KOPT-K1 (cell line): Measurements from ENCODE around the gene DSCAML1.

Experiments
- H3K27ac ChIP-seq: fragments of 200-600 bp; sonication (generic); 2 replicates; pipeline ENCODE4 v1.5.1; 2016; ENCODE audit warnings: antibody characterized with exemption, mild to moderate bottlenecking, low read depth, low read length; ENCODE audit not compliant: poor library complexity, severe bottlenecking
- H3K36me3 ChIP-seq: fragments of 200-600 bp; sonication (generic); 2 replicates; pipeline ENCODE4 v1.5.1; 2017; ENCODE audit warnings: antibody characterized with exemption, mild to moderate bottlenecking, low read length, moderate library complexity; ENCODE audit not compliant: insufficient read depth
- H3K9me3 ChIP-seq: fragments of 200-600 bp; sonication (generic); 2 replicates; pipeline ENCODE4 v1.5.1; 2017; ENCODE audit warnings: antibody characterized with exemption, low read length, mild to moderate bottlenecking; ENCODE audit not compliant: insufficient read depth, poor library complexity, severe bottlenecking

Gene DSCAML1

DNA sequence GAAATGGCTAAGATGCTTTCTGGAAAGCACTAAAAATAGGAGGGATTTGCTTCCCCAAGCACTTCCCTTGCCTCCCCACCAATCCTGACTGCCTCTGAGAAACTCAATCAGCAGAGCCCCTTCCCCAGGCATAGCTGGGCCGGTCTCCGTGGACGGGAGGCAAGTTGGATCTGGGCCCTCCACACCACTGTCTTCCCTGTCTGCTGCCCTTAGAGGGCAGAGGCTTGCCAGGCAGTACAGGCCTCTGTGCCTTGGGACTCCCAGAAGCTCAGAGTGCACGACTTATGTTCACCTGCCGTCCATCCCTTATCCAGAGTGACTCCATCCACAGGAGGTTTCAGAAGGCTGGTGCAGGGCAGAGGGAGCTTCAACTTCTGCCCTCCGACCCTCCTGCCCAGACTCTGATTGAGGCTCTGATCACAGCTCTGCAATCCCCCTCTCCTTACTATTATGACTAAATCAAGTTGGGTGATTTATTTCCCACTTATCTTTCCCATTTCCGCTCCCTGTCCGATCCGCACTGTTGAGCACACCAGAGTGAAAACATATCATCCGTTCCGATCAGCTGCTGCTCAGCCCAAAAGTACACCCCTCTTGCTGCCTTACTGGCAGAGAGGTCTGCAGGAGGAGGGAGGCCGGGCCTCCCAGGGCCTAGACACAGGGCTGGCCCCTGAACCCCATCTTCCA is 71.8 kb downstream of the DSCAML1 start:
- no peak overlapping the region for H3K27ac ChIP-seq
- no peaks in the 10 kb centered on the region for H3K36me3 ChIP-seq
- no peaks in the 10 kb centered on the region for H3K9me3 ChIP-seq

DNA sequence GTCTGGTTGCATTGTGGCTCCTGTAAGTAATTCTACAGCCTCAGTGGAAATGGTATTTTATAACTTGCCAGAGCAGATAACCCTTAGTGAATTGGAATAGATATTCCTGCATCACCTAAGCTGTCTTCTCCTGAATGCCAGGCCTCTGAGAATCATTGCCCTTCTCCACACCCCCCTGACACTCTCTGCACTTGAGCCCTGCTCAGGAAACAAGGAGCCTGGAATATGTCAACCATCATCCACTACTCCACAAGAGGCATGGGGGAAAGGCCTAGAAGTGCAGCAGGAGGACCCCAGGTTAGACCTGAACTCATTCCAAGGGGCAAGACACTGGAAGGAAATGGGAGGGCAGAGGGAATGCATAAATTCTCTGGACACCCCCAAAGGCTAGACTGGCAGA is 72.4 kb downstream of the DSCAML1 start:
- no peaks in the 10 kb centered on the region for H3K9me3 ChIP-seq
- H3K27ac ChIP-seq: no peak overlapping the region
- H3K36me3 ChIP-seq: no peaks in the 10 kb centered on the region

DNA sequence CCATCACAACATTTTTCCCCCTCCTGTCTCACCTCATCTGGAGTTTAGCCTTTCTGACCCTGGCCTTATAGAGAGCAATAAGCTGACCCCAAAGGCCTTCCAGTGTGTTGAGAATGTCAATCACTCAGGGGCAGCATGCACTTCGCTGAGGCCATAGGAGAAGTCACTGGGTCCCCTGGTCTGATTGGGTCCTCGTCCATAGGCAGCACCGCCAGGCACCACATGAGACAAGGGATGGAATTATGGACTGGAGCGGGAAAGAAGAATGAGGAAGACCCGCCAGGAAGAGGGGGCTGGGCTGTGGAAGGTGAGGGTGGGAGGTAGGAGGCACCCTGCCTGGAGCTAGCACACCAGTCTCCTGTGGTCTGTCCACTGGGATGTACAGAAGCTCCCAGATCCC is 72.9 kb downstream of the DSCAML1 start:
- Histone ChIP-seq H3K27ac (no peak overlapping the region), H3K36me3 (no peaks in the 10 kb centered on the region), H3K9me3 (no peaks in the 10 kb centered on the region)

DNA sequence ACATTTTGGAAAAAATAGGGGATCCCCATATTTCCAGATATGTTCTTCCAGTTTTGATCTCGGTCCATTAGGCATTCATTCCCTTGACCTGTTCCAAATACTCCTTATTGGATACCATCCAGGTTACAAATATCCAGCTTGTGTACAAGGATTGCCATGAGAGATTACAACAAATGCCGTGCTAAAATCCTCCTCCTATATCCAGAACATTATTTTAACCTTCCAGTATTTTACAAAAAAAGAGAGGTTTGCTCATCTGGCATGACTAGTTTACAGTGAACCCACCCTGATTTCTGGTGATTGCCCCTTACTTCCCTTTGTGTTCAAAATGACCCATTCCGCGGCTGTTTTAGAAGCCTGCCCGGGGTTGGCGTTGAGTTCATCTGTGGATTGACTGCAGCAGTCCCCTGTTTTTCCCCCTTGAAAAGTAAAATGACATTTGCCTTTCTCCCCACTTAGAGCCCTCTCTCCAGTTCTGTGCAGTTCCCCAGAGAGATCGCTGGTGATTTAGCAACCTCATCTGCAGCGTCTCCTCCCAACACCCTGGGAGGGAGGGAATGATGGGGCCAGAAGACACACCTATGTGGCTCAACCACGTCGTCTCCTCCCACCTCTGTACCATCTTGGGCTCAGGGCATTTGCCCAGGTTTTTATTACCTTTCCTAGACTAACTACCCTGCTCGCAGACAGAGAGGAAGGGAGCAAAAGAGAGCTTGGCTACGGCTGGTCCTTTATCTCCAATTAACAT is 73.6 kb downstream of the DSCAML1 start:
- Histone ChIP-seq H3K9me3 (no peaks in the 10 kb centered on the region), H3K36me3 (no peaks in the 10 kb centered on the region), H3K27ac (no peak overlapping the region)

DNA sequence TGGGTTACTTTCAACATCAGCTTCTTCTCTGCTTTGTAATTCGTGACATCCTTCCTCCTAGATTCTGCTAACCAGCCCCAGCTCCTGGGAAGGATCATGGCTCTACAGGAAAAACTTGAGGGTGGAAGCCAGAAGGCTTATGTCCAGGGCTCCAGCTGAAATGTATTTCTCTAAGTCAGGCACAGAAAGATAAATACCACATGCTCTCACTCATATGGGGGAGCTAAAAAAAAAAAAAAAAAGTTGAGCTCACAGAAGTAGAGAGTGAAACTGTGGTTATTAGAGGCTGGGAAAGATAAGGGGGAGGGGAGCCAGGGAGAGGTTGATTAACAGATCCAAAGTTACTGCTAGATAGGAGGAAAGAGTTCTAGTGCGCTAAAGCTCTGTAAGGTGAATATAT is 74.9 kb downstream of the DSCAML1 start:
- H3K9me3 ChIP-seq: no peaks in the 10 kb centered on the region
- H3K36me3 ChIP-seq: no peaks in the 10 kb centered on the region
- no peak overlapping the region for H3K27ac ChIP-seq

DNA sequence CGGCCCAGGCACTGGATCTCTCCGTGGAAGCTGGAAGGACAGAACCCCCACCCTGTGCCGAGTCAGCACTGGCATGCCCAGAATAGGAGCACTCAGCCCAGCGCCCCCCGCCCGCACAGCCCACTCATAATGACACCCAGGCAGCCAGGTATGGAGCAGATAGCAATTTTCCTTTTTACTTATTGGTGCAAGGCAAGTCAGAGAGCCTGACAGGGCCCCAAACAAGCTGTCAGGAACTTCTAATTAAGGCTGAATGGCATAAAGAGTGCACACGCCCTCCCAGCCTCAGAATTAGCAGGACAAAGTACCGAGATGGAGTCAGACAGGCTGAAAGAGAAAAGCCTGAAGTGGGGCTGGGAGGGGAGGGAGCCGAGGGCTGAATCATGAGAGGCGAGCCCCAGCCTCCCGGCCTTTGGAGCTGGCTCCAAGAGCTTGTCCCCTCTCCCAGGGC is 76.9 kb downstream of the DSCAML1 start:
- Histone ChIP-seq H3K36me3 (no peaks in the 10 kb centered on the region), H3K9me3 (no peaks in the 10 kb centered on the region), H3K27ac (no peak overlapping the region)

DNA sequence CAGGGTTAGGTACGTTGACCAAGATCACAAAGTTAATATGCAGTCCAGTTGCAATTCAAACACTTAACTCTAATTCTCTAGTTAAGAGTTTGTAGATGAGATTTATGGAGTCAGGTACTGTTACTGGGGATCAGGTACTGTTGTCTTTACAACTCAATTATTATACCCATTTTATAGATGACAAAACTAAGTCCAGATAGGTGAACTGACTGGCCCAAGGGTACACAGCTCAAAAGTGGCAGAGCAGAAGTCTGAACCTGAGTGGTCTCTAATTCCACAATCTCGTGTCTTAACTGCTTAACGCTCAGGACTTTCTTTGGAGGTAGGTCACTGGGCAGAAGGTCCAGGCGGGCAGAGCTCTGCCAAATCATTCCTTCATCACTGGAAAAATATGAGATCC is 77.5 kb downstream of the DSCAML1 start:
- Histone ChIP-seq H3K9me3 (no peaks in the 10 kb centered on the region), H3K36me3 (no peaks in the 10 kb centered on the region), H3K27ac (no peak overlapping the region)

DNA sequence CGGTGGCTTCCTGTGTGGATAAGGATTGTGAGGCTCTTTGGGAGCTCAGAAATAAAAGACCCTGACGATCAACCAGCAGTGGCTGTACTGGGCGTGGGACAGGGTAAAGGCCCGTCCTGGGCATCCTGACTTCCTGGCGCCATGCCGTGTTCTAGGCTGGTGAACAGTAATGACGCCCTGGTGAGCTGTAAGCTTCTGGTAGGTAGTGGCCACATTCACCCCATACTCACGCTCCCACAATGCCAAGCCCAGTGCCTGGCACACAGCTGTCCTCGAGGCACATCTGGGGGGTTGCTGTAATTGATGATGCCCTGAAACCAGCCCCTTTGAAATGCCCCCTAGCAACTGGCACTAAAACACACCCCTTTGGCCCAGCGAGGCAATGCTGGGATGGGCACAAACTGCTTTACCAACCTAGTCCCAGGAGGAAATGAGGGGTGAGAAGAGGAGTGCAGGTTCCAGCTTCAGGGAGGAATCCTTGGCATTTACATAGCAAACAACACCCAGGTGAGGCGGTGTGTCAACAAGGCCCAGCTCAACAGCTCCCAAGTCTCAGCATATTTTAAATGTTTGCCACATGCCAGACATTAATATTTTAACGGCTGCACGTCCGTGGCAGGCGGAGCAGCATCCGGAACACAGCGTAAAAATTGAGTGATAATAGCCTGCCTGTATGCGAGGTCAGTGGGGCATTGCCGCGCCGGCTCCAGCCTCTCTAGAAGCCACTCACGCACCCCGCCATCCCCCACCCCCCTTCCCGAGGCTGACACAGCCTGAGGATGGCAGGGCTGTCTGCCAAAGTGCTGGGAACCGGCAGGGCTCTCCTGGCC is 79.3 kb downstream of the DSCAML1 start:
- H3K36me3 ChIP-seq: no peaks in the 10 kb centered on the region
- no peaks in the 10 kb centered on the region for H3K9me3 ChIP-seq
- no peak overlapping the region for H3K27ac ChIP-seq

DNA sequence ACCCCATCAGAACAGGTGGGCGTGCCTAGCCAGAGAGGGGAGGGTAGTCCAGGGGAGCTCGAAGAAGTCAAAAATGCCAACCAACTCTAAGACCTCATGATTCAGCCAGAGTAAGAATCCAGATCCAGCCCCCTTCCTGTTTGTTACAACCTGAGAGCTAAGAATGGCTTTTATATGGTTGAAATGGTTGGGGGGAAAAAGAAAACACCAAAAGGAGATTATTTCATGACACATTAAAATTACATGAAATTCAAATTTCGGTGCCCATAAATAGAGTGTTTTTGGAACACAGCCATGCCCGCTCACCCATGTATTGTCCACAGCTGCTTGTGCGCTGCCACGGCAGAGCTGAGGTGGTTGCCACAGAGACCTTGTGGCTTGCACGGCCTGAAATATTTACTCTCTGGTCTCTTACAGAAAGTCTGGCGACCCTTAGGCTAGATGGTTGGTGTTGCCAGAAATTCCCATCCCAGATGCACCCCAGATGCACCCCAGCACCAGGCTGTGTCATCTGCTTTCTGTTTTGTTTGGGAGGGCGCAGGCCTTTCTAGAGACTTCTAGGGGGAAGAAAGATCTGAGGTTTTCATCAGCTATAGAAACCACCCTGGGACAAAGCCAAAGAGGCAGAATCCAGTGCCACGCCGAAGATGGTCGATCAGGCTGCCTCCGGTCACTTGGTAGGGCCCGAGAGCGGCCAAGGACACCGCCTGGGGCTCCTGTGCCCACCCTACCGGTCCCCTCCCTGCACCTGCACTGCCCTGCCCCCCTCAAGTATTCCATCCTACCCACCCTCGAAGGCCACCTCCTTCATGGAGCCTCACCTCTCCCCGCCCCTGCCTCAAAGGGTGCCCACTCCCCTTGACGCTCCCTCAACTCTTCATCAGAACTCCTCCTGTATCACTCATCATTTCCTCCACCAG is 80.2 kb downstream of the DSCAML1 start:
- no peaks in the 10 kb centered on the region for H3K36me3 ChIP-seq
- no peak overlapping the region for H3K27ac ChIP-seq
- no peaks in the 10 kb centered on the region for H3K9me3 ChIP-seq

DNA sequence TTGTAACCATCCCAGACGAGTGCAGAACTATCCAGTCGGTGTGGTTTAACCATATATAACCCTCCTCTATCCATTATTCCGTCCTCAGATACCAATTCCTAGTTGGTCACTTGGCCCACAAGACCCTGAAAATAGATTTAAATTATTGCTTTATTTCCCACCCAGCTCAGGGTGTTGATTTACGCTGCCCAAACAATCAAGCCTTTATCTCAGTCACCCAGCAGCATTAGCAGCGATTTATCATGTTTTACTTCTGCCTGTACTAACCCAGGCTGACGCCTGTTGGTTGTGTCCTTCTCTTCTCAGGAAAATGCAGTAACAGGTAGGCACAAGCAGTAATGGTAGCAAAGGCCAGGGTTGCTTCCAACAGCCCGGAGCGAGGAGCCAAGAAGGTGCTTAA is 81.2 kb downstream of the DSCAML1 start:
- no peaks in the 10 kb centered on the region for H3K9me3 ChIP-seq
- H3K36me3 ChIP-seq: no peaks in the 10 kb centered on the region
- H3K27ac ChIP-seq: no peak overlapping the region

DNA sequence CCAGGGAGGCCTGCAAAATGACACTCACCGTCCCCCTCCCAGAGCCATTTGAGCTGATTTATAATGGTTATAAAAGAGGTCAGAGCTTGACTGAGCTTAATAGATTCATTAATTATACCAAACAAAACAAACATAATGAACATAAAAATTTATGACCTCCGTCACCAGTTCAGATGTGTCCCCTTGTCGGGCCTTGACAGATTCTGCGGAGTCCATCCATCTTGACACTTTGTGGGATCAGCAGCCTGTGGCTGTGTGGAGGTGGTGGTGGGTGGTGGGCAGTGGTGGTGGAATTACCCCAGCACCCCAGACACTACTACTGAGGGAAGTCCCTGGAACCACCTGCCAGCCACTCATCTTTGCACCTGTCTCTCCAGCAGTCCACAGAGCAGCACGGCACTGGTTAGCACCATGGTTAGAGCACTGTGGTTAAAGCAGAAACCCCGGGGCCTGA is 83.5 kb downstream of the DSCAML1 start:
- Histone ChIP-seq H3K9me3 (no peaks in the 10 kb centered on the region), H3K27ac (no peak overlapping the region), H3K36me3 (no peaks in the 10 kb centered on the region)

DNA sequence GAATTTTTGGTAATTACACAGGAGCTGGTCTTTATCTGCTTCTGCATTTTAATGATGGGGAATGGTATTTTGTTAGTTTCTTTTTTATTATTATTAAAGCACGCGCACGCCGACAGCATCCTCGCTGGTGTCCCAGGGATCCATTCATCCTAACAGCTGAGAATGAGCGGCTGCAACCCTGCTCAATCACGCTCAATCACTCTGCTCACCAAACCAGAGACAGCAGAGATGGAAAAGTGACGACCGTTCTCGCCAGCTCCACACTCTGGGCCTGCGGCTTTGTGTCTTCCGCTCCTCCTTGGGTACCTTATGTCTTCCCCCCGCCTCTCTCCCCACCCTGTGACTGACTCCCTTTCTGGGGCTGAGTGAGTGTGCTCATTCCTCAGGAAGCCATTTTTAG is 84.5 kb downstream of the DSCAML1 start:
- no peaks in the 10 kb centered on the region for H3K36me3 ChIP-seq

DNA sequence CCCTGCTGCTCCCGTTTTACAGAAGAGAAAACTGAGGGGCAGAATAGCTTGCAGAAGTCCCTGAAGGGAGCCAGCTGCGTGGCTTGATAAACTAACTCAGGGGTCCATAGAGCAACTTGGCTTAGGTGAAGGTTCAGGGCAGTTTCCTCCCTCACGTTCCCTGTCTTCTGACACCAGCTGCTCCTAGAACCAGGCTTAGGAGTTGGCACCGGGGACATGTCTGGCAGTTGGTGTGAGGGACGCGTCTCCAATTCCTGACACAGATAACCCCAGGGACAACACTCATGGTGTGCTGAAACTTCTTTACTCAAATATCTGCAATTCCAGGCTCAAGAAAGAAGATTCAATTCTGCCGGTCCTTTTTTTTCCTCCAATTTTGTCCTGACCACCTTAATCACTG is 85.7 kb downstream of the DSCAML1 start:
- no peaks in the 10 kb centered on the region for H3K9me3 ChIP-seq
- no peak overlapping the region for H3K27ac ChIP-seq
- no peaks in the 10 kb centered on the region for H3K36me3 ChIP-seq

More for the DNA sequence above, 84.5 kb downstream of the DSCAML1 start:
- Histone ChIP-seq H3K9me3 (no peaks in the 10 kb centered on the region), H3K27ac (no peak overlapping the region)

DNA sequence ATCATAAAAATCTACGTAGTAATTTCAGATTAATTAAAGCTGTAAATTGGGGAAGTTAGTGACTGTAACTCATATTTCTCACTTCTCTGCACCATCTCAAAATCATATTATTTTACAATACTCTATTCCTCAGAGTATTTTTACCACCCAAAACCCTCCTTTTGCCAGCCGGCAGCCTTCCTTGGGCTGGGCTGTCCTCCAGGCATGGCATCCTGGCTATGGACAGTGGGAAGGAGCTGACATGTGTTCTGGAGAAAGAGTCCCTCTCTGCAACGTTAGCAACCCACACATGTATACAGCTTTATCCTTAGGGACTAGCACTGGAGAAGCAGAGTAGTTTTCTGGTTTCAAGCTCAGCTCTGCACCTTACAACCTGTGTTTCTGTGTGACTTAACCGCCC is 86.8 kb downstream of the DSCAML1 start:
- no peak overlapping the region for H3K27ac ChIP-seq
- H3K9me3 ChIP-seq: no peaks in the 10 kb centered on the region
- H3K36me3 ChIP-seq: no peaks in the 10 kb centered on the region
